IPS-18c (cell line): ENCODE data around the gene OXA1L.
"Not testable (repeated sequence)": the region's sequence is repeated elsewhere in the genome, so short reads cannot be mapped to it uniquely, and the experiment has no call there.

Experiments
- H3K4me3 ChIP-seq: 2 replicates; pipeline ENCODE4 v1.7.0; 2013; ENCODE audit warnings: low read depth, mild to moderate bottlenecking, low read length, moderate library complexity; ENCODE audit not compliant: insufficient read depth
- H3K9me3 ChIP-seq: one replicate; pipeline ENCODE4 v1.6.1; 2013; ENCODE audit warnings: mild to moderate bottlenecking, low read length, moderate library complexity; ENCODE audit not compliant: control insufficient read depth, insufficient read depth

The OXA1L gene

GRCh38 chr14:22791301-22791700 is 24.8 kb downstream of the OXA1L start:
- Histone ChIP-seq H3K9me3 (peaks cover 2% of the 10 kb centered on the region), H3K4me3 (no peak overlapping the region)

- Histone ChIP-seq H3K4me3 (no peak overlapping the region), H3K9me3 (peaks cover 2% of the 10 kb centered on the region)
Measured at GRCh38 chr14:22792158-22792557, 25.7 kb downstream of the OXA1L start.

GRCh38 chr14:22793550-22793949 is 27.1 kb downstream of the OXA1L start:
- H3K4me3 ChIP-seq, H3K9me3 ChIP-seq: not testable (repeated sequence)

GRCh38 chr14:22793976-22794375 is 27.5 kb downstream of the OXA1L start:
- Histone ChIP-seq H3K9me3 (peaks cover 2% of the 10 kb centered on the region), H3K4me3 (no peak overlapping the region)

DNA sequence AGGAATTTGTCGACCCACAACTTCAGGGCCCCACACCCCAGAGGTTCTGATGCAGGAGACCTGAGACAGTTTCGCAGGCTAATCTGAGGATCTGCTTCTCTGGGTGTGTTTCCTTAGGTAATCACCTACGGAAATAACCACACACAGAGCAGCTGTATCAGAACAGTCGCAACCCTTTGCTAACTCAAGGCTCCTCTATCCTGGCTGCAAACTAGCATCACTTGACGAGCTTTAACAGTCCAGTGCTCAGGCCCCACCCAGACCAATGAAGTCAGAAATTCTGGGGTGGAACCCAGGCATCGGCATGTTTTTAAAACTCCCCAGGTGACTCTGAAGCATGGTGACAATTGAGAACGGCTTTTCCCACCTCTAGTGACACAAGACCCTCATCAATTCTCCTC is 28.1 kb downstream of the OXA1L start:
- Histone ChIP-seq H3K9me3 (peaks cover 2% of the 10 kb centered on the region), H3K4me3 (no peak overlapping the region)

DNA sequence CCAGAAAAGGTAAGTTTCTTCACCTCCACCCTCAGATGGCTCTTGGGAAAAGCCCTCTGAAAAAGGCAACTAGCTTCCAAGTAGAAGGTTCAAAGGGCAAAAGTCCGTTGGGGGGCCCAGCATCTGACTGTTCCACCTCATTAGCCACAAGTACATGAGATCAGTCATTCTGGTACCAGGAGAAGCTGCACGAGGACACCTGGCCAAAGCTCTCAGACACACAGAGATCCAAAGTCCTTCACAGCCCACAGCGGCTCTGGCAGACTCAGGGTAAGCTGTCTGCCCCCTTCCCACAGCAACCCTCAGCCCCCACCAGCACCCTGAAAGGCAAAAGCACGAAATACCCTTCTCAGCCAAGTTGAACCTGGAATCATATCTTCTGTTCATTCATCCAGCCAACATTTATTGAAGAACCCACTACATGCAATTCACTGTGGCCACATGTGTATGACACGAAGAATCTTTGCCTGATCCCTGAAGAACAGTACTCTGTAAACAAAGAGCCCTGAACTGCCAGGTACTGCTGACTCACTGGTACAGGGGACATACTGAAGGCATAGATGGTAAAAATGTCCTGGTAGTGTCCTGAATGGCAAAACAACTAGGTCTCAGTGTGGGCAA is 29.7 kb downstream of the OXA1L start:
- Histone ChIP-seq H3K4me3 (no peak overlapping the region), H3K9me3 (peaks cover 2% of the 10 kb centered on the region)

DNA sequence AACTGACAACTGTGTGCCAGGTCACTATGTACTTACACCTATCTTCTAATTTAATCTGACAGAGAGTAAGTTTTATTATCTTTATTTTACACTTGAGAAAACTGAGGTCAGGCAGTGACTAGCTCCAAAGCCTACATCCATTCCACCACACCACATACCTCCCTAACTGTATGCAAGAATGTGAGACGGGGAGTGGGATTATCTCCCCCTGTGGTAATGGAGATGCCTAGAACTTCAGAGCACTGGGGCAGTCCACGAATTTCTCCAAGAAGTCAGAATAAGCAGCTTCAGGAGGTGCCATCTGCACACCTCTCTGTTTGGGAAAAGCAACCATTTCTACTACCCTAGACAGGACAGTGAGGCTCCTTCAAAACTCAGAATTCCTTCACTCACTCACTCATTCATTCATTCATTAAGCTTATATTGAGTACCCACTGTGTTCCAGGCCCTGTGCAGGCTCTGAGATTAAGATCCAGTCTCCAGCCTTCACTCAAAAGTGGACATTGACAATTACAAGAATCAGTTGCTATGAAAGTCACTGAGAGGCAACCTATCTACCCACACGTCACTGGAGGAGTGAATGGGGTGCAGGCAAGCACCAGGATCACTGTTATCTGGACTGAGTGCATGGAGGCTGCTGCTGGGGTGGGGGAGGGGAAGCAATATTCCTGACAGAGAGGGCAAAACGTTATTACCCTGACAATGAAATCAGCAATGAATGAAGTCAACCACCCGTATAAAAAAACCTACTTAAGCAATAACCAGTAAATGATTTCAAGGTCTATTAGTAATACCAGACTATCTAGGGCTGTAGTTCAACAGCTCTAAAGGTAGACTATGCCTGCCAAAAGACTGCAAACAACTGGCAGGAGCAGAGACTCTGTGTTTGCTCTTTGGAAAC is 30.8 kb downstream of the OXA1L start:
- H3K9me3 ChIP-seq: no peaks in the 10 kb centered on the region
- H3K4me3 ChIP-seq: no peak overlapping the region

- H3K4me3 ChIP-seq: no peak overlapping the region
Measured at GRCh38 chr14:22798528-22798927, 32.0 kb downstream of the OXA1L start.

GRCh38 chr14:22800346-22800745 is 33.9 kb downstream of the OXA1L start:
- H3K9me3 ChIP-seq: no peaks in the 10 kb centered on the region
- no peak overlapping the region for H3K4me3 ChIP-seq

More at GRCh38 chr14:22798528-22798927, 32.0 kb downstream of the OXA1L start:
- no peaks in the 10 kb centered on the region for H3K9me3 ChIP-seq

GRCh38 chr14:22801716-22802115 is 35.2 kb downstream of the OXA1L start:
- H3K4me3 ChIP-seq: no peak overlapping the region
- no peaks in the 10 kb centered on the region for H3K9me3 ChIP-seq

DNA sequence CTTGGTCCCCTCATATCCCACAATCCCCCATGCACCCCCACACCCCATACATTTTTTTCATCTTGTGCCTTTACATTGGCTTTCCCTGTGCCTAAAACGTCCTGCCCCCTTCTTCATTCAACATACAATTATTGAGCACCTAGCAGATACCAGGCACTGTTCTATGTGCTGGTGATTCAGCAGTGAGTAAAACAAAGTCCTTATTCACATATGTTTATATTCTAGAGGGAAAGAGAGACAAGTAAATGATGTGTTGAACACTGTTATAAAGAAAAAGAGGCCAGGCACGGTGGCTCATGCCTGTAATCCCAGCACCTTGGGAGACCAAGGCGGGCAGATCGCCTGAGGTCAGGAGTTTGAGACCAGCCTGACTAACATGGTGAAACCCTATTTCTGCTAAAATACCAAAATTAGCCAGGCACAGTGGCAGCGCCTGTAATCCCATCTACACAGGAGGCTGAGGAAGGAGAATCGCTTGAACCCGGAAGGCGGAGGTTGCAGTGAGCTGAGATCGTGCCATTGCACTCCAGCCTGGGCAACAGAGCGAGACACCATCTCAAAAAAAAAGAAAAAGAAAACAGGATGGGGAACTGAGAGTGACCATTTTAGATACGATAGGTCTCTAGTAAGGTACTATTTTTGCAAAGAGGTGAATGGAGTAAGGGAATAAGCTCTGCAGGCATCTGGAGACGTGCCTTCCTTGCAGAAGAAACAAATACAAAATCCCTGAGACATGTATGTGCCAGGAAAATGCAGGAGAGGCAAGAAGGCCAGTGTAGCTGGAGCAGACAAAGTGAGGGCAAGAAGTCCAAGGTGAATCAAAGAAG is 36.6 kb downstream of the OXA1L start:
- H3K9me3 ChIP-seq: no peaks in the 10 kb centered on the region
- H3K4me3 ChIP-seq: no peak overlapping the region

DNA sequence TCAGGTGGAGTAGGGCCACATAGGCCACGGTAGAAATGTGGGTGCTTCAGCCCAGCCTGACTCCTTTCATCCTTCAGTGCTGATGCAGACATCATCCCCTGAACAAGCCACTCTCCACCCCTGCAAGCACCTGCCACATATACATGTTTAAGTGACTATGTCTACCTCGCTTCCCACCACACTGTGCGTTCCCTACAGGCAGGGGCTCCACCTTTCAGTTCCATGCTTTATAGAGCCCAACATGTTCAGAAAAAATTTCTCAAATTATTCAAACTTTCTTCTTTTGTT is 37.1 kb downstream of the OXA1L start:
- Histone ChIP-seq H3K4me3 (no peak overlapping the region), H3K9me3 (no peaks in the 10 kb centered on the region)

- H3K4me3 ChIP-seq, H3K9me3 ChIP-seq: not testable (repeated sequence)
Measured at GRCh38 chr14:22805235-22805634, 38.7 kb downstream of the OXA1L start.

DNA sequence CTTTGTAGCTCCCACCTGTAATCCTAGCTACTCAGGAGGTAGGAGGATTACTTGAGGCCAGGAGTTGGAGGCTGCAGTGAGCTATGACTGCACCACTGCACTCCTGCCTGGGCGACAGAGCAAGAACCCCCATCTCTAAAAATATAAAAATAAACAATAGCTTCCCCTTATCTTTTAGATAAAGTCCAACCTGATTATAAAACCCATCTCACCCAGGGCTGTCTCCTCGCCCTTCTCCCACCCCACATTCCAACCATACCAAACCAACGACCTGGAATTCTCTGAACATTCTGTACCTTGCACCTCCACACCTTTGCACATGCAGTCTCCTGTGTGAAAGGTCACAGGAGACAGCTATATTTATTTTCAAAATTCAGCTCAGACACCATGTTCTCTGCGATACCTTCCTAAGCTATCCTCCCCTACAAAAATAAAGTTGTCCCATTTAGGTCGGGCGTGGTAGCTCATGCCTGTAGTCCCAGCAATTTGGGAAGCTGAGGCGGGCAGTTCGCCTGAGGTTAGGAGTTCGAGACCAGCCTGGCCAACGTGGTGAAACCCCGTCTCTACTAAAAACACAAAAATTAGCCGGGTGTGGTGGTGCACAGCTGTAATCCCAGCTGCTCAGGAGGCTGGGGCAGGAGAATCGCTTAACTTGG is 41.1 kb downstream of the OXA1L start:
- no peak overlapping the region for H3K4me3 ChIP-seq
- H3K9me3 ChIP-seq: no peaks in the 10 kb centered on the region

DNA sequence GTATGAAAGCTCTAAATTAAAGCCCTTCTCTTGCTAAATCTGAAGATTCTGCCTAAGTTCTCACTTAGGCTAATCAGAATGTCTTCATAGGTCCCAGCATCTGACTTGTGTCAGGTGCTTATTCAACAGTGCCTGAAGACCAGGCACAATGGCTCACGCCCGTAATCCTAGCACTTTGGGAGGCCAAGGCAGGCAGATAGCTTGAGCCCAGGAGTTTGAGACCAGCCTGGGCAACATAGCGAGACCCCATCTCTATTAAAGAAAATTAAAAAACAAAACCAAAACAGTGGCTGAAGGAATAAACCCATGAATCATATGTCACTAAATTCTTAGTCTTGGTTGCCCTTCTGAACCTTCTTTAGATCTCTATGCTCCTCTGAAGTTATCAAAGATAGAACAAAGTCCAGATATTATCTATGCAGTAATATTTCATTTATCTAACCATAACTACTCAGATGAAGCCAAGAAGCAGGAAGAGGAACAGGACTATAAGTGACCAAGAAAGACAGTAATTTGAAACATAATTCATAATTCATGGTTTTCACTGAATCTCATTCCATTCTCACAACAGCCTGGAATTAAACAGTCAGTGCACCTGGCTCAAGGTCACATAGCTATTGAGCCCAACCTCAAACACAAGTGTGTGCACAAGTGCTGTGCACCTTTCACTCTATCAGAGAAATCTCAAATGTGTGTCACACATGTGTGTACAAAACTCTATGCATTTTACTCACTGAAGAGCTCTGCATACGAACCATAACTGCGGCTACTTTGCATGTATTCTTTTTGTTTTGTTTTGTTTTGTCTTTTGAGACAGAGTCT is 42.1 kb downstream of the OXA1L start:
- no peak overlapping the region for H3K4me3 ChIP-seq

GRCh38 chr14:22811722-22812121 is 45.2 kb downstream of the OXA1L start:
- no peaks in the 10 kb centered on the region for H3K9me3 ChIP-seq

More for the DNA sequence above, 42.1 kb downstream of the OXA1L start:
- H3K9me3 ChIP-seq: no peaks in the 10 kb centered on the region

GRCh38 chr14:22812744-22813143 is 46.3 kb downstream of the OXA1L start:
- no peaks in the 10 kb centered on the region for H3K9me3 ChIP-seq
- H3K4me3 ChIP-seq: no peak overlapping the region

More at GRCh38 chr14:22811722-22812121, 45.2 kb downstream of the OXA1L start:
- H3K4me3 ChIP-seq: no peak overlapping the region
